ENCODE measurements around the gene SLCO3A1. TPM values are rescaled to one million over a fixed set of nuclear protein-coding genes. Genes with fewer than 3 reads are reported as not detected.

Gene SLCO3A1
- total RNA-seq, 1 donor = 5.4 TPM

DNA sequence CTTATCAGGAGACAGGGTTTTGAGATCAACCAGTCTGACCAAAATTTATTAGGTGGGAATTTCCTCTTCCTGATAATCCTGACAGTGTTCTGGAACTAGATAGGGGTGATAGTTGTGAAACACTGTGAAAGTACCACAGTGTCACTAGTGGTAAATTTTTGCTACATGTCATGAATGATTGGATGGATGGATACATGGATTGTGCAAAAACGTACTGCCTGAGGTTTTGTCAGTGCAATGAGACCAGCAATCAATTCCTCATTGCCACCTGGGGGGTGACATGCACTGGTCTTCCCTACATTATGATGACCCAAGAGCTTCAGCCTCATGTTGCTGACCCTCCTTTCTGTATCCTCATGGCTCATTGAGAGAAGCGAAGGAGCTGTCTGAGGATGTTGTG lies 123.5 kb downstream of the SLCO3A1 start:
- Histone ChIP-seq H3K9me3 (ENCODE audit: low read depth, low read length) (no peaks in the 10 kb centered on the region), H4K20me1 (ENCODE audit: insufficient read depth, low read length) (peaks cover 29% of the 10 kb centered on the region), H3K4me2 (ENCODE audit: insufficient read depth, low read length) (no peak overlapping the region), H3K36me3 (ENCODE audit: insufficient read depth, low read length) (no peaks in the 10 kb centered on the region), H3K79me2 (ENCODE audit: insufficient read depth, low read length) (no peaks in the 10 kb centered on the region), H2AFZ (ENCODE audit: low read length) (no peak overlapping the region), H3K27ac (ENCODE audit: low read depth, low read length) (no peak overlapping the region), H3K27me3 (ENCODE audit: insufficient read depth, low read length) (no peaks in the 10 kb centered on the region), H3K4me1 (ENCODE audit: insufficient read depth, low read length) (no peaks in the 10 kb centered on the region), H3K4me3 (ENCODE audit: insufficient read depth, low read length) (no peak overlapping the region)
- TF ChIP-seq, protein P1, sequence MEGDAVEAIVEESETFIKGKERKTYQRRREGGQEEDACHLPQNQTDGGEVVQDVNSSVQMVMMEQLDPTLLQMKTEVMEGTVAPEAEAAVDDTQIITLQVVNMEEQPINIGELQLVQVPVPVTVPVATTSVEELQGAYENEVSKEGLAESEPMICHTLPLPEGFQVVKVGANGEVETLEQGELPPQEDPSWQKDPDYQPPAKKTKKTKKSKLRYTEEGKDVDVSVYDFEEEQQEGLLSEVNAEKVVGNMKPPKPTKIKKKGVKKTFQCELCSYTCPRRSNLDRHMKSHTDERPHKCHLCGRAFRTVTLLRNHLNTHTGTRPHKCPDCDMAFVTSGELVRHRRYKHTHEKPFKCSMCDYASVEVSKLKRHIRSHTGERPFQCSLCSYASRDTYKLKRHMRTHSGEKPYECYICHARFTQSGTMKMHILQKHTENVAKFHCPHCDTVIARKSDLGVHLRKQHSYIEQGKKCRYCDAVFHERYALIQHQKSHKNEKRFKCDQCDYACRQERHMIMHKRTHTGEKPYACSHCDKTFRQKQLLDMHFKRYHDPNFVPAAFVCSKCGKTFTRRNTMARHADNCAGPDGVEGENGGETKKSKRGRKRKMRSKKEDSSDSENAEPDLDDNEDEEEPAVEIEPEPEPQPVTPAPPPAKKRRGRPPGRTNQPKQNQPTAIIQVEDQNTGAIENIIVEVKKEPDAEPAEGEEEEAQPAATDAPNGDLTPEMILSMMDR (IDR thresholded peaks at IDR 0.05; ENCODE audit: extremely low read depth, low read depth, low read length) = no peak
- DNase-seq (ENCODE audit: insufficient read length, low spot score, missing footprints) = no peak

DNA sequence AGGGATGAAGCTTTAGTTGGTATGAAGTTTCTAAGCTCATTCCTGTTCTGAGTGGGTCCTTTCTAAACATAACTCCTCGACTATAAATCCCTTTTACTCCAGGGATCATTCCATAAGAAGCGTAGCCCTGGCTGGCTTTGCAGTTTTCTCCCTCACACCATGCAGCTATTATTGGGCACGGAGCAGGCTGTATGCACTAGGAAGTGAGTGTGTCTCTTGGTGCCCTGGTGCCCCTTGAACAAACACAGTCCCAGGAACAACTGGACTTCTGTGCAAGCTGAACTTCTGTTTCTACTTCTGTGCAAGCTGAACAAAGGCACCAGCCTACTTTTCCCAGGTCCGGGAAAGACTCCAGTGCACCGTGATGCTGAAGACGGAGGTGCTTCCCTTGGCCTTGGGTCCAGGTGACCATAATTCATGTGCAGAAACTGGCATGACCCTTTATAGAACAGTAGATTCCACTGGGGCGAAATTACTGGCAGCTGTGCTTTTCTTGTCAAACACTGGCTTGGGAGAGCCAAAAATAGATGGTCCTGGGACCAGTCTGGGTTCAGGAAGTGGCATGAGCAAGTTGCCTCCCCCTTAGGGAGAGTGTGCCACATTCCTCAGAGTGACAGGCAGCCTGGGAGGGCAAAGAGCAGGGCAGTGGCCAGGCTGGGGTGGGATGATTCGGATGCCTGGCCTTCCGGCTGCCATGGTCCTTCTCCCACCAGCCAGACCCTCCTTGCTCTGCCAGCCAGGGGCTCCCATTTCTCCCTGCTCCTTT lies 127.2 kb downstream of the SLCO3A1 start:
- no peaks in the 10 kb centered on the region for H3K9me3 ChIP-seq (ENCODE audit: low read depth, low read length)
- TF ChIP-seq, protein P1 (IDR thresholded peaks at IDR 0.05; ENCODE audit: extremely low read depth, low read depth, low read length) = no peak
- no peak overlapping the region for H2AFZ ChIP-seq (ENCODE audit: low read length)
- H3K36me3 ChIP-seq (ENCODE audit: insufficient read depth, low read length) = no peaks in the 10 kb centered on the region
- H3K4me1 ChIP-seq (ENCODE audit: insufficient read depth, low read length) = no peaks in the 10 kb centered on the region
- DNase-seq (ENCODE audit: insufficient read length, low spot score, missing footprints) = no peak
- H3K27me3 ChIP-seq (ENCODE audit: insufficient read depth, low read length) = no peaks in the 10 kb centered on the region
- H3K4me2 ChIP-seq (ENCODE audit: insufficient read depth, low read length) = no peak overlapping the region
- H3K27ac ChIP-seq (ENCODE audit: low read depth, low read length) = no peak overlapping the region
- H3K4me3 ChIP-seq (ENCODE audit: insufficient read depth, low read length) = no peak overlapping the region
- H4K20me1 ChIP-seq (ENCODE audit: insufficient read depth, low read length) = peaks cover 29% of the 10 kb centered on the region
- peaks cover 4% of the 10 kb centered on the region for H3K79me2 ChIP-seq (ENCODE audit: insufficient read depth, low read length)

DNA sequence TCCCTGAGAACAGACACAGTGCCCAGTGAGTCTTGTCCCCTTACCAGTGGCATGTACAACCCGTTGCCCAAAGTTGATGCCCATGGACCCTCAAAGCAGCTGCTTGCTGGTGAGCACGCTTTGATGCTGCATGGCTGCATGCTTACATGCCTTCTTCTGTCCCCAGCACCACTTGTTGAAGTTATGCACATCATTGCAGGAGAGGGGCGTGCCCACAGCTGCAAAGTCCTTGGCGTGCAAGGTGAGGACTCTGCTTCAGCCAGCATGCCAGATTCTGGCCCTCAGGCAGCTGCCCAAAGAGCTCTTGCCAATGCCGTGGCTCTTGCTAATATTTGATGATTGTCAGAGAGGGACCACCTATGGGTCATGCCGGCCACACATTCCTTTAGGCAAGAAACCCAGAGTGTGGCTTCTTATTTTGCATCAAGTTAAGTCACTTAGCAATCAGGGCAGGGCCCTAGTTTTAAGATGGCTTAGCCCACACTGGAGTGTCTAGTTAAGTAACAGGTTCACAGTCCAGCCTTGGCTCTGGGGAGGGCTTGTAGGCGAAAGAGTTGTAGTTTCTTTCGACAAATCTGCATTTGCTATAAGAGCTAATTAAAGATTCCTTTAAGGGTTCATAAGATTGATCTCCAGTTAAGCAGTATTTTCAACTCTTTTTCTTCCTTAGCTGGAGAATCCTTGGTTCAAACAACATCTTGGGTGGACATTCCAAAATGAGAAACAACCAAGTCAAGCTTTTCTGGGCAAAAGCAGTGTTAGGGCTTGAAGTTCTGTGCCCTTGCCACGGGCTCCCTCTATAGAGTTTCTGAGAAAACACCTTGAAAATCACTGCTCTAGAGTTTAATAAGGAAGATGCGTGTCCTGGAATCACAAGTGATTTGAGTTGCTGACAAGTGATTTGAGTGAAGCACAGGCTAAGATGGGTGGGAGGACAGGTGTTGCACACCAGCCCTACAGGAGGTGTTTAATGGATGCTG lies 128.6 kb downstream of the SLCO3A1 start:
- no peak overlapping the region for H3K27ac ChIP-seq (ENCODE audit: low read depth, low read length)
- peaks cover 4% of the 10 kb centered on the region for H3K79me2 ChIP-seq (ENCODE audit: insufficient read depth, low read length)
- H3K4me1 ChIP-seq (ENCODE audit: insufficient read depth, low read length) = no peaks in the 10 kb centered on the region
- H2AFZ ChIP-seq (ENCODE audit: low read length) = no peak overlapping the region
- H4K20me1 ChIP-seq (ENCODE audit: insufficient read depth, low read length) = peaks cover 29% of the 10 kb centered on the region
- no peak overlapping the region for H3K4me2 ChIP-seq (ENCODE audit: insufficient read depth, low read length)
- peak; percentile 73 for DNase-seq (ENCODE audit: insufficient read length, low spot score, missing footprints)
- H3K4me3 ChIP-seq (ENCODE audit: insufficient read depth, low read length) = no peak overlapping the region
- H3K36me3 ChIP-seq (ENCODE audit: insufficient read depth, low read length) = no peaks in the 10 kb centered on the region
- H3K27me3 ChIP-seq (ENCODE audit: insufficient read depth, low read length) = no peaks in the 10 kb centered on the region
- H3K9me3 ChIP-seq (ENCODE audit: low read depth, low read length) = no peaks in the 10 kb centered on the region
- TF ChIP-seq, protein P1 (IDR thresholded peaks at IDR 0.05; ENCODE audit: extremely low read depth, low read depth, low read length) = peak; percentile 13
